ENCODE data around the gene RSPO3.
"Not testable (repeated sequence)": the region's sequence is repeated elsewhere in the genome, so short reads cannot be mapped to it uniquely, and the experiment has no call there.

The RSPO3 gene

GRCh38 chr6:127092466-127092865 lies 26.0 kb upstream of the RSPO3 start:
- TF ChIP-seq CTCF (IDR thresholded peaks at IDR 0.05; ENCODE audit: control insufficient read depth, insufficient read depth, low read depth, low read length, missing control alignments) = no peak
- no peak for DNase-seq (ENCODE audit: low read depth)
- H3K4me3 ChIP-seq (ENCODE audit: control insufficient read depth, low read depth, low read length) = no peak overlapping the region

GRCh38 chr6:127094791-127095190 lies 23.7 kb upstream of the RSPO3 start:
- DNase-seq (ENCODE audit: low read depth) = no peak
- no peak for TF ChIP-seq CTCF (IDR thresholded peaks at IDR 0.05; ENCODE audit: control insufficient read depth, insufficient read depth, low read depth, low read length, missing control alignments)
- no peak overlapping the region for H3K4me3 ChIP-seq (ENCODE audit: control insufficient read depth, low read depth, low read length)

GRCh38 chr6:127096167-127096566 lies 22.3 kb upstream of the RSPO3 start:
- DNase-seq (ENCODE audit: low read depth) = no peak
- H3K4me3 ChIP-seq (ENCODE audit: control insufficient read depth, low read depth, low read length) = no peak overlapping the region
- no peak for TF ChIP-seq CTCF (IDR thresholded peaks at IDR 0.05; ENCODE audit: control insufficient read depth, insufficient read depth, low read depth, low read length, missing control alignments)

- not testable (repeated sequence) for H3K4me3 ChIP-seq (ENCODE audit: control insufficient read depth, low read depth, low read length); DNase-seq (ENCODE audit: low read depth)
These were observed 21.0 kb upstream of the RSPO3 start for GRCh38 chr6:127097442-127097841.

- DNase-seq (ENCODE audit: low read depth) = peak; percentile 11
- TF ChIP-seq CTCF (IDR thresholded peaks at IDR 0.05; ENCODE audit: control insufficient read depth, insufficient read depth, low read depth, low read length, missing control alignments) = no peak
- H3K4me3 ChIP-seq (ENCODE audit: control insufficient read depth, low read depth, low read length) = no peak overlapping the region
These were observed 17.8 kb upstream of the RSPO3 start for GRCh38 chr6:127100510-127101140.

- DNase-seq (ENCODE audit: low read depth) = peak; percentile 92
These were observed 16.2 kb upstream of the RSPO3 start for GRCh38 chr6:127102299-127102698.

GRCh38 chr6:127102859-127103258 lies 15.6 kb upstream of the RSPO3 start:
- TF ChIP-seq CTCF (IDR thresholded peaks at IDR 0.05; ENCODE audit: control insufficient read depth, insufficient read depth, low read depth, low read length, missing control alignments) = no peak
- H3K4me3 ChIP-seq (ENCODE audit: control insufficient read depth, low read depth, low read length) = no peak overlapping the region
- DNase-seq (ENCODE audit: low read depth) = no peak

More at GRCh38 chr6:127102299-127102698, 16.2 kb upstream of the RSPO3 start:
- no peak for TF ChIP-seq CTCF (IDR thresholded peaks at IDR 0.05; ENCODE audit: control insufficient read depth, insufficient read depth, low read depth, low read length, missing control alignments)
- no peak overlapping the region for H3K4me3 ChIP-seq (ENCODE audit: control insufficient read depth, low read depth, low read length)
